Frontal cortex (tissue), 4 donors: ENCODE results near the gene NFATC2IP. TPM values are rescaled to one million over a fixed set of nuclear protein-coding genes. Genes with fewer than 3 reads are reported as not detected.

Experiments used
- DNase-seq, 2 donors: peaks; one replicate each; pipeline ENCODE4 v3.0.0; 2012; ENCODE audit warnings: low spot score in 2 of 2
- FAIRE-seq: peaks from 2 replicates; lab custom pipeline; 2012; peaks lifted over from hg19 to GRCh38; lab: Jason Lieb, UNC
- total RNA-seq: library from RNA; depleted of rRNA; stranded (reverse); fragments of >200 nt; gene quantifications from one replicate; pipeline ENCODE4 v1.2.3, GENCODE V29; 2014
- donor health status: control.
- donor health status: control.
- donor health status: control.

Gene NFATC2IP
- total RNA-seq, result 17.9 TPM

GRCh38 chr16:28950648-28951409 is at the start of gene NFATC2IP:
Gene NFATC2IP (plus strand): TSS chr16:28950937. CDS start chr16:28951012, 75 bp downstream.
- DNase-seq (peak; percentile 98 to 99), FAIRE-seq (peak; percentile 99)

- FAIRE-seq (no peak), DNase-seq (no peak)
Observed at GRCh38 chr16:28901862-28902261, 48.9 kb upstream of the NFATC2IP start.

- FAIRE-seq (no peak), DNase-seq (no peak)
Observed at GRCh38 chr16:28902909-28903308, 47.8 kb upstream of the NFATC2IP start.

GRCh38 chr16:28903344-28904042 is 47.2 kb upstream of the NFATC2IP start:
- DNase-seq, result no peak

GRCh38 chr16:28904363-28904762 is 46.4 kb upstream of the NFATC2IP start:
- FAIRE-seq, result no peak
- DNase-seq, result no peak

More at GRCh38 chr16:28903344-28904042, 47.2 kb upstream of the NFATC2IP start:
- FAIRE-seq, result no peak

GRCh38 chr16:28904828-28905227 is 45.9 kb upstream of the NFATC2IP start:
- FAIRE-seq (no peak), DNase-seq (no peak)

GRCh38 chr16:28905229-28905754 is 45.4 kb upstream of the NFATC2IP start:
- DNase-seq (no peak), FAIRE-seq (no peak)

- no peak for FAIRE-seq
- DNase-seq, result no peak
Observed at GRCh38 chr16:28905800-28906372, 44.9 kb upstream of the NFATC2IP start.

- DNase-seq (no peak), FAIRE-seq (no peak)
Observed at GRCh38 chr16:28910086-28911031, 40.4 kb upstream of the NFATC2IP start.

GRCh38 chr16:28912558-28912957 is 38.2 kb upstream of the NFATC2IP start:
- no peak for FAIRE-seq

GRCh38 chr16:28913946-28914724 is 36.6 kb upstream of the NFATC2IP start:
- no peak for FAIRE-seq

More at GRCh38 chr16:28912558-28912957, 38.2 kb upstream of the NFATC2IP start:
- DNase-seq, result no peak

GRCh38 chr16:28915181-28915580 is 35.6 kb upstream of the NFATC2IP start:
- DNase-seq, result no peak

More at GRCh38 chr16:28913946-28914724, 36.6 kb upstream of the NFATC2IP start:
- no peak for DNase-seq

GRCh38 chr16:28917095-28917494 is 33.6 kb upstream of the NFATC2IP start:
- DNase-seq (no peak), FAIRE-seq (no peak)

More at GRCh38 chr16:28915181-28915580, 35.6 kb upstream of the NFATC2IP start:
- no peak for FAIRE-seq

GRCh38 chr16:28918698-28919097 is 32.0 kb upstream of the NFATC2IP start:
- no peak for FAIRE-seq
- DNase-seq, result no peak

- FAIRE-seq (no peak), DNase-seq (no peak)
Observed at GRCh38 chr16:28923231-28923587, 27.5 kb upstream of the NFATC2IP start.

GRCh38 chr16:28923652-28924398 is 26.9 kb upstream of the NFATC2IP start:
- no peak for DNase-seq
- FAIRE-seq, result no peak

- DNase-seq, result no peak
- FAIRE-seq, result no peak
Observed at GRCh38 chr16:28924399-28924761, 26.4 kb upstream of the NFATC2IP start.

- DNase-seq (peak; percentile 96 to 99), FAIRE-seq (no peak)
Observed at GRCh38 chr16:28924762-28925385, 25.9 kb upstream of the NFATC2IP start, which contains the start of gene RABEP2. Gene RABEP2 (minus strand): TSS chr16:28925238. CDS start chr16:28925163, 75 bp downstream.
